Measurements from ENCODE around the gene BTBD9. TPM values are rescaled to one million over a fixed set of nuclear protein-coding genes. Genes with fewer than 3 reads are reported as not detected.

The BTBD9 gene
- total RNA-seq, 2 experiments from 2014 or later = 19.1 to 19.8 TPM

DNA sequence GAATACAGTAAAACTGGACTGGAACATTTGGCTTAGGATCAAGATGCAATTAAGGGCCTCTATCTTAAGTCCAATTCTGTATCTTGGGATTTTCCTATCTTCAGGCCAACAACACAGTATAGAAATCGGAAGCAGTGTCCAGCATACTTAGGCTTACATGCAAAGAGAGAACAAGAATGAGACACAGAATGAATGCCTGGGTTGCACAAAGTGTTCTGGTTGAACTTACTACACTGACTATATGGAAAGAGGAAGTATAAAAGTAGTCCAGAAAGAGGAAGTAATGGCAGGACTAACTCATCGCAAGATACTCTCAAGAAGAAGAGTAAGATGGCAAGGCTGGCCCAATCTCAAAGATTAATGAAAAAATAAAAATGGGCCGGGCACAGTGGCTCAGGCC, 87.6 kb downstream of the BTBD9 start:
- no peaks in the 10 kb centered on the region for H3K9me3 Mint-ChIP-seq
- no peak for ATAC-seq (ENCODE audit: low read depth)

DNA sequence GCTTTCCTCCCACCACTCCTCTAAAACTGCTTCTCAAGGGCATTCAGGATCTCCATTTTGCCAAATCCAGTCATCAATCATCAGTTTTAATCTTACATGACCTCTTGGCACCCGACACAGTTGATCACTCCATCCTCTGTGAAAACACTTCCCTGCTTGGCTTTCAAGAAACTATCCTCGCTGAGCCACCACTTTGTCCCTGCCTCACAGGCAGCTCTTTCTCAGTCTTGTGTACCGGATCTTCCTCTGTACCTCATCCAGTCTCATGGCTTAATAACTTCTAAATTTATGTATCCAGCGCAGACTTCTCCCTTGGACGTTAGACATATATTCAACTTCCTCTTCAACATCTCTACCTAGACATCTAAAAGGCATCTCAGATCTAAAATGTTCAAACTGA, 89.9 kb downstream of the BTBD9 start:
- Mint-ChIP-seq H3K4me1 (no peaks in the 10 kb centered on the region), H3K27me3 (no peaks in the 10 kb centered on the region)

More for the DNA sequence above, 87.6 kb downstream of the BTBD9 start:
- H3K36me3 Mint-ChIP-seq = peaks cover 3% of the 10 kb centered on the region
- no peaks in the 10 kb centered on the region for H3K27me3 Mint-ChIP-seq
- no peak overlapping the region for H3K27ac Mint-ChIP-seq
- no peak overlapping the region for H3K4me3 Mint-ChIP-seq
- no peaks in the 10 kb centered on the region for H3K4me1 Mint-ChIP-seq
- DNase-seq = no peak
- POLR2A ChIA-PET = no interaction called here

DNA sequence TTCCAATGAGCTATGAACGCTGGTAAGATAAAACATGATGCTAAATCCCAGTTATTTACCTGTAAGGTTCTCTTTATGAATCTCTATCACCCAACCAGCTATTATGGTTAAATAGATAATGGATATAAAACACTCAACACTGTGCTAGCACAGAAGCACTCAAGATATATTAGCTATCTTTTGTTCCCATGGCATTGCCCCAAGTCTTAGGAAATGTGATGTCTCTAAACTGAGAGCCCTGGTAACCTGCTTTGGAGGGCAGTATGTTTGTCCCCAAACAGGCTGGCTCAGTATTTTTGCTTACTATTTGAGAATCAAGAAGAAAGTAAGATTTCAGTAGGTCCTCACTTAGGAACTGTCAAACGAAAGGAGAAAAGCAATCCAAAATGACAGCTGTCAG, 90.5 kb downstream of the BTBD9 start:
- no peak overlapping the region for H3K4me3 Mint-ChIP-seq
- H3K27ac Mint-ChIP-seq = no peak overlapping the region
- no peaks in the 10 kb centered on the region for H3K27me3 Mint-ChIP-seq
- peaks cover 6% of the 10 kb centered on the region for H3K36me3 Mint-ChIP-seq
- H3K4me1 Mint-ChIP-seq = no peaks in the 10 kb centered on the region
- ATAC-seq (ENCODE audit: low read depth) (no peak), DNase-seq (no peak)
- POLR2A ChIA-PET = interaction anchor here (0.7 kb wide), 1 partner anchor 15 kb away, joined by 4 read pairs; no protein-coding TSS in a partner anchor
- H3K9me3 Mint-ChIP-seq = no peaks in the 10 kb centered on the region

More for the DNA sequence above, 89.9 kb downstream of the BTBD9 start:
- Mint-ChIP-seq H3K4me3 (no peak overlapping the region), H3K36me3 (peaks cover 3% of the 10 kb centered on the region), H3K9me3 (no peaks in the 10 kb centered on the region), H3K27ac (no peak overlapping the region)
- POLR2A ChIA-PET = no interaction called here
- DNase-seq (no peak), ATAC-seq (ENCODE audit: low read depth) (no peak)

DNA sequence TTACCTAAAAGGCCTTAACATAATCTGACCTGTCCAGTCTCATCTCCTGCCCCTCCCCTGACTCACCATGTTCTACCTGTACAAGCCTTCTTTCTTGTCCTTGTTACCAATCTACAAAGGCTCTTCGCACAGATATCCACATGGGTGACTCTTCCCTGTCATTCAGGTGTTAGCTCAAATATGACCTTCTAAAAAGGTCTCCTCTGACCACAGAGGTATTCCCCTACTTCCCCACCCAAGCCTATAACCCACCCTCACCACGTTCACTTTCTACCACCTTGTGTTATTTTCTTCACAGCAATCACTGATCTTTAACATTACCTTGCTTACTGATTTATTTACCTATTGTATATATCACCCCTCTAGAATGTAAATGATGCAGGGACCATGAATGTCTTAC, 96.7 kb downstream of the BTBD9 start:
- H3K27me3 Mint-ChIP-seq = no peaks in the 10 kb centered on the region
- H3K9me3 Mint-ChIP-seq = no peaks in the 10 kb centered on the region
- H3K27ac Mint-ChIP-seq = no peak overlapping the region
- no peak for DNase-seq
- peaks cover 6% of the 10 kb centered on the region for H3K36me3 Mint-ChIP-seq
- ATAC-seq (ENCODE audit: low read depth) = no peak
- POLR2A ChIA-PET = no interaction called here
- H3K4me1 Mint-ChIP-seq = no peaks in the 10 kb centered on the region
- H3K4me3 Mint-ChIP-seq = no peak overlapping the region

DNA sequence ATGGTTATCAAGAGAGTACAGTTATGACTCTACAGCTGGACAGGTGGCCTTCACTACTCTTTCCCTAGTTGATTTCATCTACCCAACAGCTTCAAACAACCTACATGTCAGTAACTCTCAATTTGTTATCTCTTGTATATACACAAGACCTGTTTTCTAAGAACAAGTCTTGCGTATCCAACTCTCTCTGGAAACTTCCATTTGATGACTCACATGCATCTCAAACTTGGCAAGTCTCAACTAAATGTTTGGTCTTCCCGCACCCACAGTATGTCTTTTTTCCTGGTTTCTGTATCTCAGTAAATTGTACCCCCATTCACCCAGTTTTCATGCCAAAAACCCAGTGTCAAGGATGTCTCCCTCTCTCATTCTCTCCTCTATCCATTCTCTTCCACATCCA, 97.7 kb downstream of the BTBD9 start:
- no peak for DNase-seq
- Mint-ChIP-seq H3K27ac (no peak overlapping the region), H3K27me3 (no peaks in the 10 kb centered on the region), H3K4me3 (no peak overlapping the region), H3K9me3 (no peaks in the 10 kb centered on the region), H3K4me1 (no peaks in the 10 kb centered on the region), H3K36me3 (peaks cover 3% of the 10 kb centered on the region)
- no peak for ATAC-seq (ENCODE audit: low read depth)
- POLR2A ChIA-PET = no interaction called here

DNA sequence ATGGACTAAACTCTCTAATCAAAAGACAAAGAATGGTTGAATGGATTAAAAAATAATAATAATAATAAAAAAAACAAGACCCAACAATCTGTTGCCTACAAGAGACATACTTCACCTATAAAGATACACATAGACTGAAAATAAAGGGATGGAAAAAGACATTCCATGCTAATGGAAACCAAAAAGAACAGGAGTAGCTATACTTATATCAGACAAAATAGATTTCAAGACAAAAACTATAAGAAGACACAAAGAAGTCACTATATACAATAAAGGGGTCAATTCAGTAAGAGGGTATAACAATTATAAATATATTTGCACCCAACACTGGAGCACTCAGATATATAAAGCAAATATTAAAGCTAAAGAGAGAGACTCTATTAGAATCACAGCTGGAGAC, 106.7 kb downstream of the BTBD9 start:
- H3K27ac Mint-ChIP-seq = no peak overlapping the region
- H3K9me3 Mint-ChIP-seq = peaks cover 5% of the 10 kb centered on the region
- peaks cover 2% of the 10 kb centered on the region for H3K4me1 Mint-ChIP-seq
- POLR2A ChIA-PET = no interaction called here
- no peaks in the 10 kb centered on the region for H3K27me3 Mint-ChIP-seq
- H3K4me3 Mint-ChIP-seq = no peak overlapping the region
- ATAC-seq (ENCODE audit: low read depth) (no peak), DNase-seq (no peak)
- peaks cover 21% of the 10 kb centered on the region for H3K36me3 Mint-ChIP-seq

DNA sequence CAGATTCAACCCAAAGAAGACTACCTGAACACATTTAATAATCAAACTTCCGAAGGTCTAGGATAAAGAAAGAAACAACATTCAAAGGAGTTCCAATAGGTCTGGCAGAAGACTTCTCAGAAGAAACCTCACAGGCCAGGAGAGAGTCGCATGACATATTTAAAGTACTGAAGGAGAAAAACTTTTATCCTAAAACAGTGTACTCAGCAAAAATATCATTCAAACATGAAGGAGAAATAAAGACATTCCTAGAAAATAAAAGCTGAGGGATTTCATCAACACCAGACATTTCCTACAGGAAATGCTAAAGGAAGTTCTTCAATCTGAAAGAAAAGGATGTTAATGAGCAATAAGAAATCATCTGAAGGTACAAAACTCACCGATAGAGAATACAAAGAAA, 108.6 kb downstream of the BTBD9 start:
- ATAC-seq (ENCODE audit: low read depth) (no peak), DNase-seq (no peak)
- H3K4me3 Mint-ChIP-seq = no peak overlapping the region
- H3K9me3 Mint-ChIP-seq = peaks cover 10% of the 10 kb centered on the region
- POLR2A ChIA-PET = no interaction called here
- no peaks in the 10 kb centered on the region for H3K27me3 Mint-ChIP-seq
- peaks cover 2% of the 10 kb centered on the region for H3K4me1 Mint-ChIP-seq
- H3K36me3 Mint-ChIP-seq = peaks cover 26% of the 10 kb centered on the region
- H3K27ac Mint-ChIP-seq = no peak overlapping the region

DNA sequence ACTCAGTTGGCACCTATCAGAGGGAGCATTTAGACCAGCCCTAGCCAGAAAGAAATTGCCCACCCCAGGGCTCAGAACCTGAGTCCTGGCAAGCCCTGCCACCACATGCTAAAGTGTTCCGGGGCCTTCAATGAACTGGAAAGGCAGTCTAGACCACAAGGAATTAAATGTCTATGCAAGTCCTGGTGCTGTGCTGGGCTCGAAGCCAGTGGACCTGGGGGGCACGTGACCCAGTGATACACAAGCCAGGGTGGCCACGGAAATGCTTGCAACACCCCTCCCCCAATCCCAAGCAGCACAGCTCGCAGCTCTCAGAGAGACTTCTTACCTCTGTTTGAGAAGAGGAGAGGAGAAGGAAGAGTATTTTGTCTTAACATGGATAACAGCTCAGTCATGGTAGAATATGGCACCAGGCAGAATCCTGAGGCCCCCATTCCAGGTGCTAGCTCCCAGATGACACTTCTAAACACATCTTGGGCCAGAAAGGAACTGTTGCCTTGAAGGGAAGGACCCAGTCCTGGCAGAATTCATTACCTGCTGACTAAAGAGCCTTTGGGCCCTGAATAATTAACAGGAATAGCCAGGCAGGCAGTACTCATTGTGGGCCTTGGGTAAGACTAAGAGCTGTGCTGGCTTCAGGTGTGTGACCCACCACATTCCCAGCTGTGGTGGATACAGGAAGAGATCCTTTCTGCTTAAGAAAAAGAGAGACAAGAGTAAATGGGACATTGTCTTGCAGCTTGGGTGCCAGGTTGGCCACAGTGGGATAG, 111.3 kb downstream of the BTBD9 start:
- no peak overlapping the region for H3K4me3 Mint-ChIP-seq
- DNase-seq = no peak
- no peak for ATAC-seq (ENCODE audit: low read depth)
- no peak overlapping the region for H3K27ac Mint-ChIP-seq
- H3K9me3 Mint-ChIP-seq = peaks cover 15% of the 10 kb centered on the region
- H3K4me1 Mint-ChIP-seq = peaks cover 2% of the 10 kb centered on the region
- POLR2A ChIA-PET = no interaction called here
- no peaks in the 10 kb centered on the region for H3K27me3 Mint-ChIP-seq
- peaks cover 30% of the 10 kb centered on the region for H3K36me3 Mint-ChIP-seq

DNA sequence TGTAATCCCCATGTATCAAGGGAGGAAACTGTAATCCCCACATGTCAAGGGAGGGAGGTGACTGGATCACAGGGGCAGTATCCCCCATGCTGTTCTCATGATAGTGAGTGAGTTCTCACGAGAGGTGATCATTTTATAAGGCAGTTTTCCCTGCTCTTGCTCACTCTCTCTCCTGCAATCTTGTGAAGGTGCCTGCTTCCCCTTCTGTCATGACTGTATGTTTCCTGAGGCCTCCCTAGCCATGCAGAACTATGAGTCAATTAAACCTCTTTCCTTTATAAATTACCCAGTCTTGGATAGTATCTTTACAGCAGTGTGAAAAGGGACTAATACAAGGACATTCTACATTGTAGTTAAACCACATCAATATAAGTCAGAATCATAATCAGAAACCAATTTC, 112.4 kb downstream of the BTBD9 start:
- DNase-seq (no peak), ATAC-seq (ENCODE audit: low read depth) (no peak)
- H3K4me1 Mint-ChIP-seq = no peaks in the 10 kb centered on the region
- H3K27me3 Mint-ChIP-seq = no peaks in the 10 kb centered on the region
- peaks cover 15% of the 10 kb centered on the region for H3K9me3 Mint-ChIP-seq
- H3K27ac Mint-ChIP-seq = no peak overlapping the region
- H3K4me3 Mint-ChIP-seq = no peak overlapping the region
- POLR2A ChIA-PET = no interaction called here
- peaks cover 24% of the 10 kb centered on the region for H3K36me3 Mint-ChIP-seq

DNA sequence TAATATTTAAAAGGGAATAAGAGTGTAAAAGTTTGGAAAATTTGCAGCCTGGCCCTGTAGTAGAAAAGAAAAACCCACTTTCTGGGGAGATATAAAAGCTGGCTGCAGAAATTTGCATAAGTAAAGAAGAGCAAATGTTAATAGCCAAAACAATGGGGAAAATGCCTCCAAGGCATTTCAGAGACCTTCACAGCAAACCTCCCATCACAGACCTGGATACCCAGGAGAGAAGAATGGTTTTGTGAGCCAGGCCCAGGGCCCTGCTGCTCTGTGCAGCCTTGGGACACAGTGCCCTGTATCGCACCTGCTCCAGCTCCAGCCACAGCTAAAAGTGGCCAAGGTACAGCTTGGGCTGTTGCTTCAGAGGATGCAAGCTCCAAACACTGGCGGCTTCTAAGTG, 113.8 kb downstream of the BTBD9 start:
- peaks cover 15% of the 10 kb centered on the region for H3K9me3 Mint-ChIP-seq
- DNase-seq = no peak
- no peaks in the 10 kb centered on the region for H3K27me3 Mint-ChIP-seq
- H3K4me1 Mint-ChIP-seq = no peaks in the 10 kb centered on the region
- POLR2A ChIA-PET = no interaction called here
- no peak for ATAC-seq (ENCODE audit: low read depth)
- H3K4me3 Mint-ChIP-seq = no peak overlapping the region
- H3K36me3 Mint-ChIP-seq = peaks cover 23% of the 10 kb centered on the region
- H3K27ac Mint-ChIP-seq = no peak overlapping the region

DNA sequence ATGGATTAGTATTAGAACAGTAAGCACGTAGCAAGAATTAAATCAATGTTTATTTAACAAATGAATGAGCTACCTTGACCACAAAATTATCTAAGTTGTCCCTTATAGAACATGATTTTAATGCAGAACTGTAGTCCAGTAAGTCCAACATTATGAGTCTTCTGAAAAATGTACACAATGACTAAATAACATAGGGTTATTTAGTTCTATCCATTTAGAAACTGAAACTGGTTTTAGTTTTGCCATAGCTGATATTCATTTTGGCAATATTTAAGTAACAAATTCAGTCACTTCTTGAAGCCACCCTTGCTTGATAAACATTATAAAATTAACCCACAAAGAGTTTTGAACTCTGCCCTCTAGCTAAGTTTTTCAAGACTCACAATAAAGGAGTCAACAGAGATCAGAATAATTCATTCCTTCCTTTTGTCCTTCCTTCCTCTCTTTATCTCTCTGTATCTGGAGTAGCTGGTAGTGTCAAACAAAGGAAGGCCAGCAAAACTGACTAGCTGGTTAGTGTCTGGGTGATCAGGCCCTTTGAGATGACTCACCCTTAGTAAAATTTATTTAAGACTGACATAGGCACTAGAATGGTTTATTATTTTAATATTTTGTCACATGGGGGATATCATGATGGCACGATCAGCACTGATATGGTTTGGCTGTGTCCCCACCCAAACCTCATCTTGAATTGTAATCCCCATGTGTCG, 115.1 kb downstream of the BTBD9 start:
- no peak overlapping the region for H3K27ac Mint-ChIP-seq
- H3K4me1 Mint-ChIP-seq = peaks cover under 1% of the 10 kb centered on the region
- POLR2A ChIA-PET = interaction anchor here (0.5 kb wide), 1 partner anchor 587 kb away, joined by 4 read pairs; no protein-coding TSS in a partner anchor
- no peaks in the 10 kb centered on the region for H3K27me3 Mint-ChIP-seq
- H3K36me3 Mint-ChIP-seq = peaks cover 17% of the 10 kb centered on the region
- no peak overlapping the region for H3K4me3 Mint-ChIP-seq
- DNase-seq (no peak), ATAC-seq (ENCODE audit: low read depth) (no peak)
- peaks cover 12% of the 10 kb centered on the region for H3K9me3 Mint-ChIP-seq

DNA sequence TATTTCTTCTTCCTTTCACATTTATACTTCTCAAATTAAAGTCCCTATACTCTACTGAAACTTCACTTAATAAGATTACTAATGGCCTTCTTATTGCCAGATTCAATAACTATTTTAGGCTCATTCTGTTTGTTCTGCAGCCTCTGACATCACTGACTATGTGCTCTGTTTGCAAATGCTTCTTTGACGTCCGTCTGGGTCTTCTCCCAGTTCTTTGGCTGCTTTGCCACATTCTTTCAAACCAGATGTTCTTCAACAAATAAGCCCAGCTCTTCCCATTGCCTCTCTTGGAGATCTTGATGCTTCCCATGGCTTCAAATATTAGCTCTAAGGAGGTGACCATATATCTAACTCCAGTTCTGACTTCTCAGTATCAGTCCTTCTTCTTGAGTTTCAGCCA, 117.4 kb downstream of the BTBD9 start:
- Mint-ChIP-seq H3K4me3 (no peak overlapping the region), H3K27ac (no peak overlapping the region), H3K4me1 (peaks cover 14% of the 10 kb centered on the region), H3K9me3 (peaks cover 7% of the 10 kb centered on the region), H3K27me3 (no peaks in the 10 kb centered on the region), H3K36me3 (peaks cover 12% of the 10 kb centered on the region)
- ATAC-seq (ENCODE audit: low read depth) = no peak
- POLR2A ChIA-PET = no interaction called here
- no peak for DNase-seq

DNA sequence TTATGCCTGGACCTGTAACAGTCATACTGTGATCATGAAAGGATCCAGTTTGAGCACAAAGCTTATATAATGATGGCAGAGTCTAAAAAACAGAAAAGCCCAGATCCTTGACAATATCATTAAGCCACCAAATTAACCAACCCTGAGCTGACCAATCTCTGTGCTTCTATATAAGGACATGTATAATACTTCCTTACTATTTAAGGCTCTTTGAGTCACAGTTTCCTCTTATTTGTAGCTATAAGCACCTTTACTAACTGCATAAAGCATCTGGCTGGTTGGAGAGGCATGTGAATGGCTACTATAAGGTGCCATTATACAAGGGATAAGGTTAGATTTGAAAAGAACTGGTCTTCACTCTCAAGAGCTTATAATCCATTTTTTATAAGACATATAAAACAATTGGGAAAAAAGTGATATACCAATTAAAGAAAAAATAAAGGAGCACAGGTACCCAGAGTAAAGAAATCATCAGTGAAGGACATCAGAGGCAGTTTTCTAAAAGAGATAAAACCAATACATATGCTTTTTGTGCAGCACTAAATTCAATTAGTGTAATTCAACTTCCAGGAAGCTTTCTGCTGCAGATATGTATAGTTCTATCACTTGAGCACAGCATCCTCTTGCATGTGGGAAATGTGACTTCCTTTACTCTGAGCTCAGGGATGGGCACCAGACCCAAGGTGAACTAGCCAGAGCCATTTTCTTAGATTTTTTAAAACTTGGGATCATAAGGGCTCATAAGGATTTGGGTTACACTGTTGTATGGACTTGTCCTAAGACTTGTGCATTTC, 121.0 kb downstream of the BTBD9 start:
- no peaks in the 10 kb centered on the region for H3K9me3 Mint-ChIP-seq
- H3K4me3 Mint-ChIP-seq = no peak overlapping the region
- no peaks in the 10 kb centered on the region for H3K27me3 Mint-ChIP-seq
- POLR2A ChIA-PET = no interaction called here
- DNase-seq (no peak), ATAC-seq (ENCODE audit: low read depth) (peak; percentile 56)
- H3K4me1 Mint-ChIP-seq = peaks cover 15% of the 10 kb centered on the region
- no peaks in the 10 kb centered on the region for H3K36me3 Mint-ChIP-seq
- no peak overlapping the region for H3K27ac Mint-ChIP-seq

All from activated naive CD8-positive, alpha-beta T cell treated with anti-CD3 and anti-CD28 coated beads, Interleukin-2, amount 10 ng/mL, durations not matched to agents 7 days and 5 days (primary cell).